ENCODE results near the gene VAMP2.

VAMP2 gene

GRCh38 chr17:8121407-8121680 is 41.4 kb downstream of the VAMP2 start:
- no peak for DNase-seq

GRCh38 chr17:8120520-8121406 is 42.0 kb downstream of the VAMP2 start:
- peak; percentile 75 for DNase-seq

- peak; percentile 94 for DNase-seq
Measured at GRCh38 chr17:8119581-8120519, 42.9 kb downstream of the VAMP2 start.

GRCh38 chr17:8118769-8119580 is 43.8 kb downstream of the VAMP2 start:
- peak; percentile 90 for DNase-seq

- no peak for DNase-seq
Measured at GRCh38 chr17:8117980-8118768, 44.6 kb downstream of the VAMP2 start, which contains the start of gene ALOXE3. TSS of gene ALOXE3 (minus strand) at chr17:8118514. CDS start at chr17:8117990, 524 bp downstream.

- DNase-seq: no peak
Measured at GRCh38 chr17:8117367-8117979, 45.3 kb downstream of the VAMP2 start.

- DNase-seq: no peak
Measured at GRCh38 chr17:8116776-8117175, 46.0 kb downstream of the VAMP2 start.

GRCh38 chr17:8110907-8111306 is 51.8 kb downstream of the VAMP2 start:
- no peak for DNase-seq

GRCh38 chr17:8110456-8110804 is 52.3 kb downstream of the VAMP2 start:
- no peak for DNase-seq

- DNase-seq: peak; percentile 83
Measured at GRCh38 chr17:8109661-8110455, 52.9 kb downstream of the VAMP2 start.

Measured in CD4-positive, alpha-beta T cell treated with Interleukin-10 for 1 hour (primary cell).